Measurements from ENCODE around the gene DYNC2LI1.
"Not testable (repeated sequence)": the region's sequence is repeated elsewhere in the genome, so short reads cannot be mapped to it uniquely, and the experiment has no call there.

Gene DYNC2LI1
- total RNA-seq = 4.6 to 6.3 reads per million in 2 donors

DNA sequence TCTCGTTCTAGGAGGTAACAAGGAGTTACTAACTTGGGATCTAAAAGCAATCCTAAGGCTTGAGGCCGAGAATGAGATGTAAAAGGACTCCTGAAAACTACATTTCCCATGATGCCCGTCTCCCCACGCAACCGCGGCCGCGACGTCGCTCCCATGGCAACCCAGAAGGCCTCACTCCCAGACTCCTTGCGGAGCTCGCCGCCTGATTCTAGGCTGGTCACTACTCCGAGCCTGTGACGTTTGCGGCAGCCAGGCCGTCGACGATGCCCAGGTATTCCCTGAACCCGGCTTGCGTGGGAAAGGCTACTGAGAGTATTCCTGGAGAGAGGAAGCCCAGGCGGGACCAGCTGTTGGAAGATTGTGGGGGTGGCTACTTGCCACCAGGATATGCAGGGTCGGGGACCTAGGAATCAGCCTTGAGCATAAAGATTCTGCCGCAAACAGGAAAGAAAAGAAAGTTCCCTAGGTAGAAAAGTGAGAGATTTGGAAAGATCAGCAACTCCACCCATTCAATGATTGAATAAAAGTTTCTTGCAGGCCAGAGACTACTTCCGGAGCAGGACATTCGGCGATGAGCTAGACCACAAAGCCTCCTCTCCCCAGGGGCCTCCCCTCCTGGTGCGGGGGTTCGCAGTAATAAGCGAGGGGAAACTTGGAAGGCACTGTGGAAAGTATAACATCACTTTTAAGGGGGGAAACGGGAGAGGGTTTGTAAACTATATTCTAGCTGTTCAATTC lies at the start of gene DYNC2LI1:
DYNC2LI1 (plus strand) TSS at position 164 of the 738 bp plus-strand sequence; CDS start at position 264, 100 bp downstream.
- peak; percentile 55 for DNase-seq

- DNase-seq = no peak
Measured at GRCh38 chr2:43724728-43725526, 48.9 kb upstream of the DYNC2LI1 start.

DNA sequence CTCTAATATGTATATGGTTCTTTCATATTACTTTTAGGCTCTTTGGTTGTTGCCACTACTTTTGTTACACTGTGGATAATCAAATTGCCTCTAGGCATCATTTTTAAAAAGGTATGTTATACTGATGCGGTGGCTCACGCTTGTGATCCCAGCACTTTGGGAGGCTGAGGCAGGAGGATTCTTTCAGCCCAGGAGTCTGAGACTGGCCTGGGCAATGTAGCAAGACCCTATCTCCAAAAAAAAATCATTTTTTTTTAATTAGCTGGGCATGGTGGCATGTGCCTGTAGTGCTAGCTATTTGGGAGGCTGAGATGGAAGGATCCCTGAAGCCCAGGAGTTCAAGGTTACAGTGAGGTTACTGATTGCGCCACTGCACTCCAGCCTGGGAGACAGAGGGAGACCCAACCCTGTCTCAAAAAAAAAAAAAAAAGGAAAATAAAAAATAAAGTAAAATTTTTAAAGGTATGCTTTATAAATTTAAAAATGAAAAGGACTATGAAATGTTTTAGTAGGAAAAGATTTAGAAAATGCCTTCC lies 48.1 kb upstream of the DYNC2LI1 start:
- no peak for DNase-seq

- not testable (repeated sequence) for DNase-seq
Measured at GRCh38 chr2:43726961-43727633, 46.7 kb upstream of the DYNC2LI1 start.

GRCh38 chr2:43727634-43728014 lies 46.2 kb upstream of the DYNC2LI1 start:
- no peak for DNase-seq

DNA sequence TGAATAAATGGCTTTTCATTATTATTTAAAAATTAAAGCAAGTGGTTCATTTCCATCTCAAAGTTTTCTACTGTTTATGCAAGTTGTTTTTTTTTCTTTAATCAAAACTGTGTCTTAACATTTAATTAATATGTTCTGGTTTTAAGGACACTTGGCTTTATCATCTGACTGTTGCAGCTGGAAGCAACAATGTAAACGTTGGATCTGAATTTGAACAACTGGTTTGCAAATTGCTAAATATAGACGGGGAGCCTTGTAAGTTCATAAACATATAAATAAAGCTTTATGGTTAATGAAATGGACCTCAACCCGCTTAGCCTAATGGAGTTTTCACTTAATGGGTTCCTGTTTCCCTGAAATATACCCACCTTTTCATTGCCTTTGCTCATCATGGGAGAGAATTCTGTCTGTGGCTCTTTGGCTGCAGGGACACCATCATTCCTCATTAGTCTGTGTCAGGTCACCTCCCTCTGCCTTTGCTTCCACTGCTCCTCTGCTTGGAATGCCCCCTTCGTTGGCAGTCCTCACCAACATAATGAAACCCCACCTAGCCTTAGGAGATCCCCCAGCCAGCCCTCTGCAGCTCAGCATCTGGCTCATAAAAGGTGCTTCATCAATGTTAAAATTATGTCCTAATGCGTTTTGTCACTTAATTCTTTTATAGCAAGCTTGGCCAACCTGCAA lies 44.2 kb upstream of the DYNC2LI1 start:
- DNase-seq = no peak

DNA sequence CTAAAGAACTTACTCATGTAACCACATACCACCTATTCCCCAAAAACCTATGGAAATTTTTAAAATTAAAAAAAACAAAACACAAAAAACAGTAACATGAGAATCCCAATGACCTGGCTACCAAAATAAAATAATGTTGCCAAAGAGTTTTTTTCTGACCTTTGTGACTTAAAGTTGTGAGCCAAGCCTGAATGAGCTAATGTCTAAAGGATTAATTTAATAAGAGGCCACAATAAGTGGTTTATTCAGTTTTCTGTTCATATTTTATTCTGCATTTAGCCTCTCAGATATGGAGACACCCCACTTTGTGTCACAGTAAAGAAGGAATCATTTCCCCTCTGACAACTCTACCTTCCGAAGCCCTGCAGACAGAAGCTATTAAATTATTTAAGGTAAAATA lies 42.6 kb upstream of the DYNC2LI1 start:
- no peak for DNase-seq

GRCh38 chr2:43736637-43737036 lies 37.2 kb upstream of the DYNC2LI1 start:
- DNase-seq = no peak

- DNase-seq = no peak
Measured at GRCh38 chr2:43737097-43737854, 36.6 kb upstream of the DYNC2LI1 start.

DNA sequence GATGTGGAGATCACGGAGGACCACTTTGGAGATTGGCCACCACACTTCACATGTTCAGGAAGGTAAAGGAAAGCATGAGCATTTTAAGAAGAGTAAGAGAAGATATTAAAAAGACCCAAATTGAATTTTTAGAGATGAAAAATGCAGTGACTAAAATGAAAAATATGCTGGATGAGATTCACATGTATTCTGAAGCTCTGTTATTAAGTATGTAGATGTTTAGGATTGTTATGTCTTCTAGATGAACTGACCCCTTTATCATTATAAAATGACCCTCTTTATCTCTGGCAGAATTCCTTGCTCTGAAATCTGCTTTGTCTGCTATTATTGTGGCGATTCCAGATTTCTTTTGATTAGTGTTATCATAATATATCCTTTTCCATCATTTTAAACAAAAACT lies 36.0 kb upstream of the DYNC2LI1 start:
- no peak for DNase-seq

- DNase-seq = no peak
Measured at GRCh38 chr2:43738257-43738656, 35.6 kb upstream of the DYNC2LI1 start.

DNA sequence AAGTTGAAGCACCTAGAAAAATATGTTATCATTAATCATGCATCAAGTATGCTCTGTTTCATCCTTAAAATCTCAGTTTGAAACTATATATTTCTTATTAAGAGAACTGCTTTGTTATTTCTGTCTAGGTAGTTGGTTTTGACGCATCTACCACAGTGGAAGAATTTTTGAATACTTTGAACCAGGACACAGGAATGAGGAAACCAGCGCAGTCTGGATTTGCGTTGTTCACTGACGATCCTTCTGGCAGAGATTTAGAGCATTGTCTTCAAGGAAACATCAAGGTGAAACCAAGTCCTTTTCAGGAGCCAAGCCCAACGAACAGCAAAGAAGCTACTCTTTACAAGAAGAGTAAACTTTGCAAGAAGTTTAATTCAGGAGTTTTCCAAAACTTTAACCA lies 30.1 kb upstream of the DYNC2LI1 start:
- no peak for DNase-seq

DNA sequence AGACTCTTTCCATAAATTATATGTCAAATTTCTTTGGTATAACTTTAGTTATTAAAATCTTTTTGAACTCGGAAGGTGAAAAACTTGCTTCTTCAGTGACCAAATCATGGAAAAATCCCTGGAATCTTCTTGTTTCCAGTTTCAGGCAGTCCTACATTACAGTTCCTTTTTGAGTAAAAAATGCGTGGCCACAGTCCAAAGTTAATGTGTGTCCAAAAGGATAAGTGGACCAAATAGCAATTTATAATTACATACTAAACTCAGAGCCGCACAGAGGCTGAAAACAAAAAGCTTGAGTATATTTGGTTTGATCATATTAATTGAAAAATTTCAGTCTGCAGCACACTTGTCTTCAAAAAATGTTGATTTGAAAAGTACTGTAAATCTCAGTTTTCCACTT lies 28.4 kb upstream of the DYNC2LI1 start:
- no peak for DNase-seq

GRCh38 chr2:43748333-43748732 lies 25.5 kb upstream of the DYNC2LI1 start:
- no peak for DNase-seq

- DNase-seq = no peak
Measured at GRCh38 chr2:43749583-43749982, 24.3 kb upstream of the DYNC2LI1 start.

GRCh38 chr2:43751476-43751990 lies 22.3 kb upstream of the DYNC2LI1 start:
- no peak for DNase-seq

DNA sequence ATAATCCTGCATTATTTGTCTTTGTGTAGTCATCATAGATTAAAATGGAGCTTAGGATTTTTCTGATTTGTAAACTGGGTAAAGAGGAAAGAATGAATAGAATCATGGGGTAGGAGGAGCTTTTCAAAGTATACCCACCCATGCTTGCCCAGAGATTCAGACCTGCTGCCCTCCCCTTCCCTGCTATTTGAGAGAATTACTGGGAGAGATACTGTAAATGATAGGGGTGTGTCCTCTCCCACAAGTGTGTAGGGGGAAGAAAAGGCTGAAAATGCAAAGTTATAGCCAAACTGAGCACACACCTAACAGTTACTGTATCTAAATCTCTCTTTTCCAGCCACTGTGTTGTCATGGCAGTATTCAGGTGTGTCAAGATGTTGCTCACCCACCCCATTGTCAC lies 21.5 kb upstream of the DYNC2LI1 start:
- DNase-seq = no peak

DNA sequence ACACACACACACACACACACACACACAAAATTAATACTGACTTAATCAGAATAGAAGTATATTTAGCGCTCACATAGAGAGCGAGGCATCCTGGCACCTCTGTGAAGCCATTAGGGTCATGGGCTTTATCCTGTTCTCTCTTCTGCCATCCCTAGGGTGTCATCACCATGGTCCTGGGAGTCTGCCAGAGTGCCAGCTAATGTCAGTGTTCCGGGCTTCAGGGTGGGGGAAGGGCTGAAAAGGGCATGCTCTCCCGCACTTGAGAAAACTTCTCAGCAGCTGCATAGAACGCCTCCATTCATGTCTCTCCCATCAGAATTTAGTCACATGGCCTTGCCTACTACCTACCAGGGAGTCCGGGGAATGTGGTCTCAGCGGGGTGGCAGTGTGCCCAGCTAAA lies 19.7 kb upstream of the DYNC2LI1 start:
- DNase-seq = no peak

DNA sequence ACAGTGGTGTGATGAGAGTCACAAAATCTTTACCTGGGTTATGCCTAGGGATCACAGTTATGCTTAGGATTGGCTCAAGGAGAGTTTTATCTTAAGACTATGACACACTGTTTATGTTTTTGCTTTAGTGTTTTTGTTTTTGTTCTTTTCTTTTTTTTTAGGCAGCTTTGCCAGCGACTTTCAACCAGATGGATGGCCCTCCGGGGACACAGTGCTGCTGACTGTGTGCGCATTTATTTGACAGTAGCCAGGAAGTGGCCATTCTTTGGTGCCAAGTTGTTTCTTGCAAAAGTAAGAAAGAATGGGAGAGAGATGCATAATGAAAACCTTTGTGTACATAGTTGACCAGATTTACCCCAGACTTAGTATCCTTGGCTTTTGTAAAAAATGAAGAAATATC lies 15.1 kb upstream of the DYNC2LI1 start:
- DNase-seq = no peak

GRCh38 chr2:43759195-43759594 lies 14.6 kb upstream of the DYNC2LI1 start:
- no peak for DNase-seq

DNA sequence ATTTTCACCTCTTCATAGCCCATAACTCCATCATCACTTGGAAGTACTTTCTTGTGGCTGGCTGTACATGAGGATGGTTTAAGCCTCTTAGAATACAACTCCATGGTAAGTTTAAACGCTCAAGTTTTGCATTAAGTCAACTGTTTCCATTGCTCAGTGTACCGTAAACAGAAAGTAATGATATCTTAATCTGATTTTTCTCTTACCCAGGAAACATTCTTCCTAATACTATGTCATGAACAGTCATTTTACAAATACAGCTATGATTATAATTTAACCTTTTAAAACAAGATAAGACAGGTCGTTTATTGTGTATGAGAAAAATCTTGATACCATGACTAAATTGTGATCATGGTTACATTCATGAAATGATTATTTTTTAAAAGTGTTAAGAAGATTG lies 11.6 kb upstream of the DYNC2LI1 start:
- DNase-seq = no peak

GRCh38 chr2:43763091-43763490 lies 10.7 kb upstream of the DYNC2LI1 start:
- no peak for DNase-seq
